ENCODE results near the gene FARS2. TPM values are rescaled to one million over a fixed set of nuclear protein-coding genes. Genes with fewer than 3 reads are reported as not detected.
A peak's percentile ranks its signal among the peaks of the same experiment; 100 is the strongest.
"Not testable (repeated sequence)": the region's sequence is repeated elsewhere in the genome, so short reads cannot be mapped to it uniquely, and the experiment has no call there.

The FARS2 gene
- total and polyA plus RNA-seq, 5 donors from 2014 or later = 26.9 to 39.7 (median 34.9) TPM

DNA sequence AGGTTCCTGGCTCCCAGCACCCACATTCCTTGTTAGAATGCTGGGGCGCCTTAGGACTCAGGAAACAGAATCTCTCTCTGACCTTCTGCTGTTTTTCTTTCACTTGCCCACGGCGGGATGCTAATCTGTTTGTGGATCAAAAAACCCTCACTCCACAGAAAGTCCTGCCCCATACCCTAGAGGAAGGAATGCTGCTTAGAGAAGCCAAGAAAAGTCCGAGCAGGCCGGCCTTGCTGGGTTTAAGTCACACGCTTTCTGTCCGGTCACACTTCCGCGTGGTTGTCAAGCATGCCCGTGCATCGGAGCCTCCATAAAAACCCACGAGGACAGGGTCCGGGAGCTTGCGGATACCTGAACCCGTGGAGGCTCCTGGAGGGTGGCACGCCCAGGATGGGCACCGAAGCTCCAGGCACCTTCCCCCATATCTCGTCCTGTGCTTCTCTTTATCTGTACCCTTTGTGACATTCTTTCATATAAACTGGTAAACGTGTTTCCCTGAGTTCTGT lies 522.3 kb downstream of the FARS2 start:
- peaks cover 0 to 20% (median 5%) of the 10 kb centered on the region in 4 donors for H3K4me1 Mint-ChIP-seq
- H3K27ac ChIP-seq (ENCODE audit: insufficient read depth, low read length, poor library complexity, severe bottlenecking) = no peak overlapping the region
- H3K27me3 ChIP-seq (ENCODE audit: control insufficient read depth, insufficient read depth, low read length) = no peaks in the 10 kb centered on the region
- ATAC-seq (ENCODE audit: low read depth in 2 of 2) = no peak
- H3K27me3 Mint-ChIP-seq = peaks cover 5% of the 10 kb centered on the region
- no peaks in the 10 kb centered on the region for H3K4me1 ChIP-seq (ENCODE audit: control insufficient read depth, insufficient read depth, low read length, poor library complexity, severe bottlenecking)
- no peaks in the 10 kb centered on the region for H3K36me3 ChIP-seq (ENCODE audit: control insufficient read depth, insufficient read depth, low read length)
- H3K9me3 ChIP-seq (ENCODE audit: control insufficient read depth in 2 of 2, low read length in 2 of 2) = no peaks in the 10 kb centered on the region
- peaks cover 0 to 3% (median 0%) of the 10 kb centered on the region in 7 donors for H3K9me3 Mint-ChIP-seq
- H3K4me3 Mint-ChIP-seq = no peak overlapping the region
- no peak overlapping the region for H3K4me3 ChIP-seq (ENCODE audit: low read depth, low read length)
- DNase-seq = no peak
- peak overlapping the region in 1 of 3 donors; percentile 63 for H3K27ac Mint-ChIP-seq
- no peaks in the 10 kb centered on the region for H3K36me3 Mint-ChIP-seq

DNA sequence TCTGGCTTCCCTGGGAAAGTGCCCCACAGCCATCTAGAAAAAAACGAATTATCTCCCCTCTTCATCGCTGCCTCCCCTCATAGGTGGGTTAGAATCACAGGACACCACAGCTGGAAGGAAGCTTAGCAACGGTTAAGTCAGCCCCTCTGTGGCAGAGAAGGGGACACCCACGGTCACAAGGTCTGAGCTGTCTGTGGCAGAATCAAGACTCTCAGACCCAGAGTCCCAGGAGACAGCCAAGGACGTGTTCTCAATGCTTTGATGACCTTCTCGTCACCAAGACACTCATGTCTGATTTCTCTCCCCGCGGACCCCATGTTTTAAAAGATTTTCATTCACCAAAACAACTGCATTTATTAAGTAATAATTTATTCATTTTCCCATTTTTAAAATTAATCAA lies 523.9 kb downstream of the FARS2 start:
- H3K36me3 Mint-ChIP-seq = peaks cover 4% of the 10 kb centered on the region
- no peaks in the 10 kb centered on the region for H3K36me3 ChIP-seq (ENCODE audit: control insufficient read depth, insufficient read depth, low read length)
- H3K4me3 Mint-ChIP-seq = no peak overlapping the region
- H3K27ac ChIP-seq (ENCODE audit: insufficient read depth, low read length, poor library complexity, severe bottlenecking) = no peak overlapping the region
- no peaks in the 10 kb centered on the region for H3K9me3 ChIP-seq (ENCODE audit: control insufficient read depth in 2 of 2, low read length in 2 of 2)
- DNase-seq (no peak), ATAC-seq (ENCODE audit: low read depth in 2 of 2) (no peak)
- H3K4me3 ChIP-seq (ENCODE audit: low read depth, low read length) = no peak overlapping the region
- H3K4me1 ChIP-seq (ENCODE audit: control insufficient read depth, insufficient read depth, low read length, poor library complexity, severe bottlenecking) = no peaks in the 10 kb centered on the region
- H3K27me3 ChIP-seq (ENCODE audit: control insufficient read depth, insufficient read depth, low read length) = no peaks in the 10 kb centered on the region
- no peak overlapping the region for H3K27ac Mint-ChIP-seq
- H3K9me3 Mint-ChIP-seq = peaks cover 0 to 3% (median 0%) of the 10 kb centered on the region in 7 donors
- peaks cover 0 to 20% (median 5%) of the 10 kb centered on the region in 4 donors for H3K4me1 Mint-ChIP-seq
- peaks cover 5% of the 10 kb centered on the region for H3K27me3 Mint-ChIP-seq

DNA sequence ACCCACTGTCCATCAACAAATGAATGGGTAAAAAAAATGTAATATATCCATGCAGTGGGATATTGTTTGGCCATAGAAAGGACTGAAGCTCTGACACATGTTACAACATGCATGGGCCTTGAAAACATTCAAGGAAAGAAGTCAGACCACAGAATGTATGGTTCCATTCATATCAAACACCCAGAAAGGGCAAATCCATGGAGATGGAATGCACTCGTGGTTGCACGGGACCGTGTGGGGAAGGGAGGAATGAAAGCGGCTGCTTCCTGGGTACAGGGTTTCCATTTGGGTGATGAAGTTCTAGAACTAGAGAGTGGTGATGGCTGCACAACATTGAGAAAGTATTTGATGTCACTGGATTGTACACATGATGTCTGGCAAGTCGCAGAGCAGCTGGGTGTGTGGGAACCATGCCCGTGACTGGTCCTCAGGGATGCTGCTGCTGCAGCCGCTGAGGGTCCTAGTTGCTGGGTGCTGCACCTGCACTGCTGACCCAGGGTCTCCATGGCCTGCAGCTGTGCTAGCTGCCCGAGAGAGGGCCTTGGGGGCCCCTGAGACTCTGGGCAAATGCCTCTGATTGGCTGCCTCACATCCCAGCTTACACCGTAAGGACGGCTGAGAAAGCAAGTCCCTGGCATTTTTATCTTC lies 525.1 kb downstream of the FARS2 start:
- no peak overlapping the region for H3K27ac ChIP-seq (ENCODE audit: insufficient read depth, low read length, poor library complexity, severe bottlenecking)
- H3K9me3 ChIP-seq (ENCODE audit: control insufficient read depth in 2 of 2, low read length in 2 of 2) = no peaks in the 10 kb centered on the region
- Mint-ChIP-seq H3K9me3 (peaks cover 0 to 3% (median under 1%) of the 10 kb centered on the region in 7 donors), H3K36me3 (peaks cover 5% of the 10 kb centered on the region), H3K4me3 (peak overlapping the region in 1 of 4 donors; percentile 2), H3K27me3 (peaks cover 5% of the 10 kb centered on the region), H3K27ac (peak overlapping the region in 1 of 3 donors; percentile 52), H3K4me1 (peaks cover 0 to 20% (median 5%) of the 10 kb centered on the region in 4 donors)
- no peak for DNase-seq
- H3K27me3 ChIP-seq (ENCODE audit: control insufficient read depth, insufficient read depth, low read length) = no peaks in the 10 kb centered on the region
- H3K4me3 ChIP-seq (ENCODE audit: low read depth, low read length) = no peak overlapping the region
- H3K4me1 ChIP-seq (ENCODE audit: control insufficient read depth, insufficient read depth, low read length, poor library complexity, severe bottlenecking) = no peaks in the 10 kb centered on the region
- ATAC-seq (ENCODE audit: low read depth in 2 of 2) = no peak
- no peaks in the 10 kb centered on the region for H3K36me3 ChIP-seq (ENCODE audit: control insufficient read depth, insufficient read depth, low read length)

DNA sequence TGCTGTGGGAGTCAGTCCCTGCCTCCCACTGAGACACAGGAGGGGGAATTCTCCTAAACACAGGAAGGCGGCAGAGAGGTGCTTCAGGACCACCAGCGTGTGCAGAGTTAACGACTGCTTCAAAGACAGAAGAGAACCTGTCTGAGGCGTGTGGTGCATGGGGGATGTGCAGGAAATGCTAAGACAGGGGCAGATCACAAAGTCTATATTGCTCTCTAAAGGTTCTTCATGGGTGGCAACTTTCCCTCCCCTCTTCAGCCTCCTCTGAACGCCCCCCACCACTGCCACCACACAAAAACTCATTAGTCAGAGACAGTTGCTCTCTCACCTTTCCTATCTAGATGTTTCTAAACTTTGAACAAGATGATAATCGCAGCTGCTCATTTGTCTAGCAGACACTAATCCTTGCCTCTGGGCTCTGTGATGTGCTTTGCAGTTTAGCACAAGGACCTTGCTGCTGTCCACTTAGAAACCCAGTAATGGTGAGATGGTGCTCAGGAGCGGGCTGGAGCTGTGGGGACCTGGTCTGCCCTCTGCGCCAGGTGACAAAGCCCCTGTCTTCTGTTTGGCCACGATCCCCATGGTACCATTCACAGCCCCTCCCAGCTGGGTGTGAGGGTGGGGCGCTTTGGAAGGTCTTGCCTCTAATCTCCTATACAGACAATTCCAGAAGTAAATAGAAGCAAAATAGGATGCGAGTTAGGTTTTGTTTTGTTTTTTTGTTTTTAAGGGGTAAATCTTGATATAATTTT lies 525.8 kb downstream of the FARS2 start:
- DNase-seq (no peak), ATAC-seq (ENCODE audit: low read depth in 2 of 2) (peak; percentile 39 to 52)
- Histone ChIP-seq H3K9me3 (ENCODE audit: control insufficient read depth in 2 of 2, low read length in 2 of 2) (no peaks in the 10 kb centered on the region), H3K4me1 (ENCODE audit: control insufficient read depth, insufficient read depth, low read length, poor library complexity, severe bottlenecking) (no peaks in the 10 kb centered on the region), H3K4me3 (ENCODE audit: low read depth, low read length) (no peak overlapping the region), H3K27ac (ENCODE audit: insufficient read depth, low read length, poor library complexity, severe bottlenecking) (no peak overlapping the region), H3K36me3 (ENCODE audit: control insufficient read depth, insufficient read depth, low read length) (no peaks in the 10 kb centered on the region), H3K27me3 (ENCODE audit: control insufficient read depth, insufficient read depth, low read length) (no peaks in the 10 kb centered on the region)
- Mint-ChIP-seq H3K4me3 (no peak overlapping the region), H3K27me3 (peaks cover 5% of the 10 kb centered on the region), H3K27ac (peak overlapping the region in 1 of 3 donors; percentile 52), H3K4me1 (peaks cover 0 to 20% (median 5%) of the 10 kb centered on the region in 4 donors), H3K36me3 (peaks cover 9% of the 10 kb centered on the region), H3K9me3 (peaks cover 0 to 5% (median 1%) of the 10 kb centered on the region in 7 donors)

DNA sequence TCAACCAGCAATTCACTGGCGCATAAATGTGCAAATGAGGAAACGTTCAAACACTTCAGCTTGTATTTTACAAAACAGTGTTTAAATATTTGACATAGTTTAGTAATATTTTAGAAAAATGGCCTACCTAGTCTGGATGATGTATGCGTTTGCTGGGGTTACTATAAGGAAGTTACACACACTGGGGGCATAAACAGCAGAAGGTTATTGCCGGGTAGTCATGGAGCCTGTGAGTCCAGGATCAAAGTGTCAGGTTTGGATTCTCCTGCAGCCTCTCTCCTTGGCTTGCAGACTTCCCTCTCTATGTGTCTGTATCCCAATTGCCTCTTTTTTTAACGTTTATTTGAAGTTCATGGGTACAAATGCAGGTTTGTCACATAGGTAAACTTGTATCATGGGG lies 528.1 kb downstream of the FARS2 start:
- H3K4me1 Mint-ChIP-seq = peaks cover 0 to 20% (median 5%) of the 10 kb centered on the region in 4 donors
- not testable (repeated sequence) for DNase-seq; H3K36me3 Mint-ChIP-seq; H3K27me3 ChIP-seq (ENCODE audit: control insufficient read depth, insufficient read depth, low read length); ATAC-seq (ENCODE audit: low read depth in 2 of 2); H3K4me3 ChIP-seq (ENCODE audit: low read depth, low read length); H3K4me1 ChIP-seq (ENCODE audit: control insufficient read depth, insufficient read depth, low read length, poor library complexity, severe bottlenecking); H3K27me3 Mint-ChIP-seq; H3K36me3 ChIP-seq (ENCODE audit: control insufficient read depth, insufficient read depth, low read length); H3K27ac ChIP-seq (ENCODE audit: insufficient read depth, low read length, poor library complexity, severe bottlenecking); H3K27ac Mint-ChIP-seq; H3K9me3 ChIP-seq (ENCODE audit: control insufficient read depth in 2 of 2, low read length in 2 of 2); H3K4me3 Mint-ChIP-seq
- peaks cover 0 to 10% (median 2%) of the 10 kb centered on the region in 7 donors for H3K9me3 Mint-ChIP-seq

DNA sequence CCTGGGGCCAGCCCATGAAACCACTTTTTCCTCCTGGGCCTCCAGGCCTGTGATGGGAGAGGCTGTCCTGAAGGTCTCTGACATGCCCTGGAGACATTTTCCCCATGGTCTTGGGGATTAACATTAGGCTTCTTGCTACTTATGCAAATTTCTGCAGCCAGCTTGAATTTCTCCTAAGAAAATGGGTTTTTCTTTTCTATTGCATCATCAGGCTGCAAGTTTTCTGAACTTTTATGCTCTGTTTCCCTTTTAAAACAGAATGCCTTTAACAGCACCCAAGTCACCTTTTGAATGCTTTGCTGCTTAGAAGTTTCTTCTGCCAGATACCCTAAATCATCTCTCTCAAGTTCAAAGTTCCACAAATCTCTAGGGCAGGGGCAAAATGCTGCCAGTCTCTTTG lies 535.2 kb downstream of the FARS2 start:
- not testable (repeated sequence) for H3K4me3 ChIP-seq (ENCODE audit: low read depth, low read length); H3K27me3 ChIP-seq (ENCODE audit: control insufficient read depth, insufficient read depth, low read length); DNase-seq; ATAC-seq (ENCODE audit: low read depth in 2 of 2); H3K27me3 Mint-ChIP-seq; H3K27ac Mint-ChIP-seq; H3K27ac ChIP-seq (ENCODE audit: insufficient read depth, low read length, poor library complexity, severe bottlenecking); H3K4me1 Mint-ChIP-seq; H3K4me3 Mint-ChIP-seq; H3K4me1 ChIP-seq (ENCODE audit: control insufficient read depth, insufficient read depth, low read length, poor library complexity, severe bottlenecking); H3K36me3 Mint-ChIP-seq; H3K9me3 ChIP-seq (ENCODE audit: control insufficient read depth in 2 of 2, low read length in 2 of 2); H3K9me3 Mint-ChIP-seq; H3K36me3 ChIP-seq (ENCODE audit: control insufficient read depth, insufficient read depth, low read length)

DNA sequence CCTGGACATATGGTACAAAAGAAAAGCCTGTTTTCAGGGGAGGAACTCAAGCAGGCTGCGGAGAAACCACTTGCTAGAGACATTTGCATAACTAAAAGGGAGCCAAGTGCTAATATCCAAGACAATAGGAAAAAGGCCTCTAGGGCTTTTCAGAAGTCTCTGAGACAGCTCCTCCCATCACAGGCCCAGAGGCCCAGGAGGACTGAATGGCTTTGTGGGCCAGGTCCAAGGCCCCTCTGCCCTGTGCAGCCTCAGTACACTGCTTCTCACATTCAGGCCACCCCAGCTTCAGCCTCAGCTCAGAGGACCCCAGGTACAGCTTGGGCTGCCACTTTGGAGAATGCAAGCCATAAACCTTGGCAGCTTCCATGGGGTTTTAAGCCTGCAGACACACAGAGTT lies 545.1 kb downstream of the FARS2 start:
- not testable (repeated sequence) for ATAC-seq (ENCODE audit: low read depth in 2 of 2); H3K27me3 ChIP-seq (ENCODE audit: control insufficient read depth, insufficient read depth, low read length); H3K27ac Mint-ChIP-seq; H3K36me3 Mint-ChIP-seq; H3K27me3 Mint-ChIP-seq; H3K4me1 Mint-ChIP-seq; H3K9me3 ChIP-seq (ENCODE audit: control insufficient read depth in 2 of 2, low read length in 2 of 2); H3K4me3 ChIP-seq (ENCODE audit: low read depth, low read length); H3K4me3 Mint-ChIP-seq; H3K27ac ChIP-seq (ENCODE audit: insufficient read depth, low read length, poor library complexity, severe bottlenecking); DNase-seq; H3K36me3 ChIP-seq (ENCODE audit: control insufficient read depth, insufficient read depth, low read length); H3K4me1 ChIP-seq (ENCODE audit: control insufficient read depth, insufficient read depth, low read length, poor library complexity, severe bottlenecking)
- H3K9me3 Mint-ChIP-seq = peaks cover 0 to 13% (median 1%) of the 10 kb centered on the region in 7 donors
